Measurements from ENCODE around the gene EP400. TPM values are rescaled to one million over a fixed set of nuclear protein-coding genes. Genes with fewer than 3 reads are reported as not detected.

The EP400 gene
- total RNA-seq, 3 donors from 2014 or later, result 34.9 to 47.8 (median 40.7) TPM

- intact Hi-C loops (cut with DNase I, micrococcal nuclease), result no loop called here
Measured at GRCh38 chr12:132084621-132085290, 135.0 kb downstream of the EP400 start.

DNA sequence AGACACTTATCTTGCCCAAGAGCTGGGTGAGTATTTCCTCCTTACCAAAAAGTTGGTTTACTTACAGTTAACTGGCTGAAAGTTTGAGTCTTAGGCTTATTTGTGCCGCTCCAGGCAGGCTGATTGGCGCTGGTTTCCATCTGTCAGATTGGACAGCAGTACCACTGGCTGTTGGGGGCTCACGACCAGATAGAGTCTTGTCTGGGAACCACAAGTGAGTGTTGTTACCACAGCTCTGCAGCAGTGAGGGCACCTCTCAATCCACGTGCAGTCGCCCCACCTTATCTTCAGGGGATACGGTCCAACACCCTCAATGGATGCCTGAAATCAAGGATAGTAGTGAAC is 135.5 kb downstream of the EP400 start:
- no peak overlapping the region for H3K4me3 ChIP-seq

More at GRCh38 chr12:132084621-132085290, 135.0 kb downstream of the EP400 start:
- Histone ChIP-seq H3K9me3 (no peaks in the 10 kb centered on the region), H3K4me3 (peak overlapping the region; percentile 93), H3K36me3 (ENCODE audit: low read depth) (no peaks in the 10 kb centered on the region), H3K4me1 (ENCODE audit: low read depth) (peaks cover 5% of the 10 kb centered on the region)
- DNase-seq (peak; percentile 69 to 84 (median 81)), ATAC-seq (peak; percentile 67)
- TF ChIP-seq CTCF (IDR thresholded peaks at IDR 0.05), result no peak

DNA sequence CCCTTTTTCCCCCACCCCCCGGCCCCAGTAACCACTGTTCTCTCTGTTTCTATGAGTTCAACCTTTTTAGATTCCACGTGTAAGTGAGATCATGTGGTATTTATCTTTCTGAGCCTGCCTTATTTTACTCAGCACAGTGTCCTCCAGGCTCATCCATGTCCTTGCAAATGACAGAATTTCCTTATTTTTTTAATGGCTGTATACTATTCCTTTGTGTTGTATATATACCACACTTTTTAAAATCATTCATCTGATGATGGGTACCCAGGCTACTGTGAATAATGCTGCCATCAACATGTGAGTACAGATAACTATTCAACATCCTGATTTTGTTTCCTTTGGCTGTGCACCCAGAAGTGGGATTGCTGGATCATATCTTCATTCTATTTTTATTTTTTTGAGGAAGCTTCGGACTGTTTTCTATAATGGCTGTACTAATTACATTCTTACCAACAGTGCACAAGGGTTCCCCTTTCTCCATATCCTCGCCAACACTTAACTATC is 139.7 kb downstream of the EP400 start:
- H3K36me3 ChIP-seq (ENCODE audit: low read depth), result no peaks in the 10 kb centered on the region
- no peaks in the 10 kb centered on the region for H3K4me1 ChIP-seq (ENCODE audit: low read depth)
- ATAC-seq, result no peak
- intact Hi-C loops (cut with DNase I, micrococcal nuclease), result no loop called here
- TF ChIP-seq CTCF (IDR thresholded peaks at IDR 0.05), result no peak
- H3K9me3 ChIP-seq, result no peaks in the 10 kb centered on the region
- DNase-seq, result no peak
- H3K4me3 ChIP-seq, result no peak overlapping the region

More for the DNA sequence above, 135.5 kb downstream of the EP400 start:
- Histone ChIP-seq H3K4me1 (ENCODE audit: low read depth) (peaks cover 5% of the 10 kb centered on the region), H3K36me3 (ENCODE audit: low read depth) (no peaks in the 10 kb centered on the region), H3K9me3 (no peaks in the 10 kb centered on the region)
- DNase-seq, result no peak
- intact Hi-C loops (cut with DNase I, micrococcal nuclease), result no loop called here
- TF ChIP-seq CTCF (IDR thresholded peaks at IDR 0.05), result no peak
- no peak for ATAC-seq

GRCh38 chr12:132094269-132094891 is 144.6 kb downstream of the EP400 start:
- no peaks in the 10 kb centered on the region for H3K9me3 ChIP-seq
- DNase-seq (no peak), ATAC-seq (no peak)
- H3K4me3 ChIP-seq, result no peak overlapping the region
- no peaks in the 10 kb centered on the region for H3K36me3 ChIP-seq (ENCODE audit: low read depth)
- no peak for TF ChIP-seq CTCF (IDR thresholded peaks at IDR 0.05)
- no peaks in the 10 kb centered on the region for H3K4me1 ChIP-seq (ENCODE audit: low read depth)
- intact Hi-C loops (cut with DNase I, micrococcal nuclease), result no loop called here

GRCh38 chr12:132095520-132096409 is 146.0 kb downstream of the EP400 start:
- DNase-seq (no peak), ATAC-seq (no peak)
- intact Hi-C loops (cut with DNase I, micrococcal nuclease), result no loop called here
- no peaks in the 10 kb centered on the region for H3K4me1 ChIP-seq (ENCODE audit: low read depth)
- H3K36me3 ChIP-seq (ENCODE audit: low read depth), result no peaks in the 10 kb centered on the region
- no peak overlapping the region for H3K4me3 ChIP-seq
- no peaks in the 10 kb centered on the region for H3K9me3 ChIP-seq
- no peak for TF ChIP-seq CTCF (IDR thresholded peaks at IDR 0.05)
